ENCODE data around the gene EFCAB6. TPM values are rescaled to one million over a fixed set of nuclear protein-coding genes. Genes with fewer than 3 reads are reported as not detected.

Gene EFCAB6
- total and polyA plus RNA-seq, 2 of the 4 experiments (the other 2 are of a cell fraction): 0.44 to 1.1 TPM

GRCh38 chr22:43631846-43632245 is 180.3 kb downstream of the EFCAB6 start:
- no peak overlapping the region for H3K4ac ChIP-seq (ENCODE audit: low read depth, low read length)
- no peaks in the 10 kb centered on the region; the same call in 1 of the 2 replicates for H3K9me3 ChIP-seq (ENCODE audit: control insufficient read depth, insufficient read depth, low read length)
- BruUV-seq (replicated peaks): no TSS peak
- no peak overlapping the region for H3K56ac ChIP-seq (ENCODE audit: extremely low read depth, insufficient read depth, low read length)
- no peak overlapping the region for H2BK5ac ChIP-seq (ENCODE audit: low read depth, low read length, poor library complexity, severe bottlenecking)
- H2BK15ac ChIP-seq (ENCODE audit: low read depth, low read length): no peak overlapping the region
- H2BK120ac ChIP-seq (ENCODE audit: low read depth, low read length): no peak overlapping the region
- H3K23ac ChIP-seq (ENCODE audit: low read depth, low read length): no peak overlapping the region
- intact Hi-C loops (cut with micrococcal nuclease): no loop called here
- no peaks in the 10 kb centered on the region for H3K79me1 ChIP-seq (ENCODE audit: low read depth in 1 of 2, low read length in 2 of 2)
- H3K4me2 ChIP-seq (ENCODE audit: low read depth, low read length): no peak overlapping the region
- no peak overlapping the region for H3K27ac ChIP-seq (ENCODE audit: insufficient read depth, low read length)
- H3K27me3 ChIP-seq (ENCODE audit: control insufficient read depth, insufficient read depth, low read length): no peaks in the 10 kb centered on the region; the same call in 1 of the 2 replicates
- ATAC-seq (ENCODE audit: low read depth): no peak
- H3K9ac ChIP-seq (ENCODE audit: low read depth, low read length): no peak overlapping the region
- H4K20me1 ChIP-seq (ENCODE audit: insufficient read depth, low read length): no peaks in the 10 kb centered on the region
- TF ChIP-seq MAZ (IDR thresholded peaks at IDR 0.05; ENCODE audit: borderline replicate concordance, low read depth, low read length) (no peak), POLR2A (IDR thresholded peaks at IDR 0.05; ENCODE audit: low read depth, low read length) (no peak), CEBPB (IDR thresholded peaks at IDR 0.05; ENCODE audit: low read depth, low read length) (no peak), CTCF (conservative IDR thresholded peaks at IDR 0.05; ENCODE audit: low read depth, low read length) (no peak), FOS (IDR thresholded peaks at IDR 0.05; ENCODE audit: low read depth, low read length) (no peak), RCOR1 (IDR thresholded peaks at IDR 0.05; ENCODE audit: insufficient replicate concordance, low read length) (no peak), BHLHE40 (IDR thresholded peaks at IDR 0.05; ENCODE audit: low read depth, low read length) (no peak), USF2 (IDR thresholded peaks at IDR 0.05; ENCODE audit: low read depth, low read length) (no peak), ELK1 (IDR thresholded peaks at IDR 0.05; ENCODE audit: borderline replicate concordance, low read depth, low read length) (no peak), CHD1 (IDR thresholded peaks at IDR 0.05; ENCODE audit: low read depth, low read length) (no peak), MXI1 (IDR thresholded peaks at IDR 0.05; ENCODE audit: borderline replicate concordance, low read depth, low read length) (no peak), NFE2L2 (IDR thresholded peaks at IDR 0.05; ENCODE audit: low read depth, low read length) (no peak), RAD21 (IDR thresholded peaks at IDR 0.05; ENCODE audit: low read length) (no peak), RFX5 (IDR thresholded peaks at IDR 0.05; ENCODE audit: low read depth, low read length) (no peak), SMC3 (IDR thresholded peaks at IDR 0.05; ENCODE audit: low read depth, low read length) (no peak), MAFK (IDR thresholded peaks at IDR 0.05; ENCODE audit: low read depth, low read length) (no peak)
- dilution Hi-C loops (cut with HindIII; ENCODE audit: low sequenced_read_pairs, unreplicated experiment): no loop called here
- H4K5ac ChIP-seq (ENCODE audit: low read depth, low read length): no peak overlapping the region
- no peak overlapping the region for H3K4me3 ChIP-seq (ENCODE audit: insufficient read depth, low read depth, low read length)
- H4K8ac ChIP-seq (ENCODE audit: low read depth in 2 of 2, low read length in 2 of 2): no peak overlapping the region
- H2AK9ac ChIP-seq (replicated peaks; ENCODE audit: low read depth, low read length, poor library complexity): no peak overlapping the region
- no peak for DNase-seq
- no peak overlapping the region for H2AK5ac ChIP-seq (ENCODE audit: low read depth, low read length)
- H2BK20ac ChIP-seq (ENCODE audit: low read depth, low read length): no peak overlapping the region
- CTCF ChIA-PET: interaction anchor here (0.6 kb wide), 1 partner anchor 88 kb away, joined by 3 read pairs; no protein-coding TSS in a partner anchor
- no peak overlapping the region for H2AFZ ChIP-seq (replicated peaks; ENCODE audit: low read length, poor library complexity)
- in situ Hi-C loops (cut with MboI; ENCODE audit: low sequenced_read_pairs): no loop called here
- no peaks in the 10 kb centered on the region for H3K4me1 ChIP-seq (ENCODE audit: control insufficient read depth, insufficient read depth, low read length)
- H3K18ac ChIP-seq (ENCODE audit: low read depth, low read length): no peak overlapping the region
- WGBS, 2 experiments (ENCODE audit: extremely low coverage in 2 of 2, insufficient read length in 1 of 2): no CpG with 5 or more reads among the region's 10 CpGs
- POLR2A ChIA-PET (ENCODE audit: unreplicated experiment): no interaction called here
- no peaks in the 10 kb centered on the region for H3K9me1 ChIP-seq (ENCODE audit: insufficient read depth, low read length)
- H4K91ac ChIP-seq (ENCODE audit: insufficient read depth, low read depth, low read length): no peak overlapping the region
- H3K14ac ChIP-seq (replicated peaks; ENCODE audit: low read depth, low read length): no peak overlapping the region
- no peaks in the 10 kb centered on the region for H3K36me3 ChIP-seq (ENCODE audit: control insufficient read depth, insufficient read depth, low read length)
